Measurements from ENCODE around the gene SYCP3.
A peak's percentile ranks its signal among the peaks of the same experiment; 100 is the strongest.

- no peak for TF ChIP-seq EP300 (IDR thresholded peaks at IDR 0.05)
- peak in 1 of 2 donors; percentile 12 for TF ChIP-seq POLR2A (IDR thresholded peaks at IDR 0.05)
- no peak for TF ChIP-seq CTCF (IDR thresholded peaks at IDR 0.05)
- no peak for TF ChIP-seq POLR2AphosphoS5 (IDR thresholded peaks at IDR 0.05)
Measured at GRCh38 chr12:101697930-101698799, 41.1 kb downstream of the SYCP3 start.

All from suprapubic skin (tissue), 4 donors.